ENCODE measurements around the gene PTPRN2.

GRCh38 chr7:157795199-157795598 lies 792.4 kb downstream of the PTPRN2 start:
- TF ChIP-seq CTCF (IDR thresholded peaks at IDR 0.05) (no peak), POLR2AphosphoS5 (IDR thresholded peaks at IDR 0.05) (no peak)
